ENCODE results near the gene FUT4. TPM values are rescaled to one million over a fixed set of nuclear protein-coding genes. Genes with fewer than 3 reads are reported as not detected.

The FUT4 gene
- 4.3 and 5.5 TPM in 2 replicates for total RNA-seq

GRCh38 chr11:94543695-94544645, at the start of gene FUT4:
Gene FUT4 (plus strand): TSS chr11:94543921. CDS start chr11:94544134, 213 bp downstream.

GRCh38 chr11:94511932-94512781, 31.6 kb upstream of the FUT4 start, which contains the start of gene C11orf97:
Gene C11orf97 (plus strand): TSS chr11:94512461. CDS start chr11:94512529, 68 bp downstream.

GRCh38 chr11:94567181-94567670, 23.5 kb downstream of the FUT4 start, which contains the start of gene PIWIL4:
Gene PIWIL4 (plus strand): TSS chr11:94567368. CDS start chr11:94567519, 151 bp downstream.

Other genes starting within 250 kb of the FUT4 start
- gene IZUMO1R, start 239.3 kb upstream of the FUT4 start, total RNA-seq = not detected in 2 replicates
- under 0.01 TPM in 1 of 2 replicates, not detected in the other for gene GPR83, start 142.5 kb upstream of the FUT4 start, total RNA-seq
- gene MRE11, start 50.1 kb upstream of the FUT4 start, total RNA-seq = 11.4 and 22.8 TPM in 2 replicates
- 12.4 and 14.9 TPM in 2 replicates for gene ANKRD49, start 49.9 kb upstream of the FUT4 start, total RNA-seq
- gene C11orf97, start 31.5 kb upstream of the FUT4 start, total RNA-seq = not detected in 2 replicates
- 1.4 and 1.7 TPM in 2 replicates for gene PIWIL4, start 23.4 kb downstream of the FUT4 start, total RNA-seq
- gene AMOTL1, start 224.4 kb downstream of the FUT4 start, total RNA-seq = 26.6 and 31.5 TPM in 2 replicates

All from uterine smooth muscle cell (primary cell).